ENCODE results near the gene CNTNAP2.

GRCh38 chr7:146557971-146558469 lies 441.4 kb downstream of the CNTNAP2 start:
- TF ChIP-seq CTCF (tag by site-specific recombination; IDR thresholded peaks at IDR 0.05) (no peak), TSHZ1 (tag by site-specific recombination; IDR thresholded peaks at IDR 0.05; ENCODE audit: borderline replicate concordance) (no peak), KLF16 (tag by site-specific recombination; IDR thresholded peaks at IDR 0.05) (no peak), REST (tag by site-specific recombination; IDR thresholded peaks at IDR 0.05) (no peak), ZNF114 (tag by site-specific recombination; IDR thresholded peaks at IDR 0.05) (no peak), ZNF175 (tag by site-specific recombination; IDR thresholded peaks at IDR 0.05) (no peak), ZBTB11 (tag by site-specific recombination; conservative IDR thresholded peaks at IDR 0.05; ENCODE audit: low read depth) (no peak), ZEB2 (tag by site-specific recombination; IDR thresholded peaks at IDR 0.05) (no peak), ZNF174 (tag by site-specific recombination; IDR thresholded peaks at IDR 0.05) (no peak), ZBTB10 (tag by site-specific recombination; IDR thresholded peaks at IDR 0.05) (no peak), PRDM4 (tag by site-specific recombination; IDR thresholded peaks at IDR 0.05) (no peak), ZBTB26 (tag by site-specific recombination; optimal IDR thresholded peaks at IDR 0.05) (no peak)
